ENCODE results near the gene HAPLN1.

Gene HAPLN1

DNA sequence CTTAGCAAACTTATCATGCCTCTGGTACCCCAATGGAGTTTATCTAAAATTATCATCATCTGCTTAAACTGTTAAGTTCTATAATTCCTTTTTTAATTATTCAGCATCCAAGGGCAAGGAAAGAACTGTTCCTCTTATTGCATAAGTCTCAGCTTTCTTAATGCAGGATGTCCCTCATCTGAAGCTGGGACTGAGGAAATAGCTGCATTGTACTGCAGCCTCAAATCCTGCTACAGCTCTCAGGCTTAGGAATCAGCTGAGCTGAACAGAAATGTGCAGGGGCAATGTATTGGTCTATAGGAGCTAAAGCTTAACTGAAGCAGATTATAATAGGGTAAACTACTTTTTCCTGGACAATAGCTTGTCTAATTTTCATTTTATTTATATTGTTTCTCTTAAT is 48.0 kb downstream of the HAPLN1 start:
- Histone ChIP-seq H3K27ac (no peak overlapping the region), H3K36me3 (ENCODE audit: insufficient read depth) (no peaks in the 10 kb centered on the region), H2AFZ (ENCODE audit: low read depth) (no peak overlapping the region), H3K27me3 (ENCODE audit: insufficient read depth, low read depth) (no peaks in the 10 kb centered on the region), H3K4me2 (no peak overlapping the region), H3K9ac (no peak overlapping the region), H3K4me1 (ENCODE audit: low read depth, poor library complexity, severe bottlenecking) (no peaks in the 10 kb centered on the region), H3K79me2 (ENCODE audit: insufficient read depth, low read depth) (no peaks in the 10 kb centered on the region), H4K20me1 (ENCODE audit: insufficient read depth) (no peaks in the 10 kb centered on the region), H3K4me3 (IDR thresholded peaks at IDR 0.05; ENCODE audit: insufficient read depth, low read depth, low read length) (no peak overlapping the region)
- TF ChIP-seq, protein P1, sequence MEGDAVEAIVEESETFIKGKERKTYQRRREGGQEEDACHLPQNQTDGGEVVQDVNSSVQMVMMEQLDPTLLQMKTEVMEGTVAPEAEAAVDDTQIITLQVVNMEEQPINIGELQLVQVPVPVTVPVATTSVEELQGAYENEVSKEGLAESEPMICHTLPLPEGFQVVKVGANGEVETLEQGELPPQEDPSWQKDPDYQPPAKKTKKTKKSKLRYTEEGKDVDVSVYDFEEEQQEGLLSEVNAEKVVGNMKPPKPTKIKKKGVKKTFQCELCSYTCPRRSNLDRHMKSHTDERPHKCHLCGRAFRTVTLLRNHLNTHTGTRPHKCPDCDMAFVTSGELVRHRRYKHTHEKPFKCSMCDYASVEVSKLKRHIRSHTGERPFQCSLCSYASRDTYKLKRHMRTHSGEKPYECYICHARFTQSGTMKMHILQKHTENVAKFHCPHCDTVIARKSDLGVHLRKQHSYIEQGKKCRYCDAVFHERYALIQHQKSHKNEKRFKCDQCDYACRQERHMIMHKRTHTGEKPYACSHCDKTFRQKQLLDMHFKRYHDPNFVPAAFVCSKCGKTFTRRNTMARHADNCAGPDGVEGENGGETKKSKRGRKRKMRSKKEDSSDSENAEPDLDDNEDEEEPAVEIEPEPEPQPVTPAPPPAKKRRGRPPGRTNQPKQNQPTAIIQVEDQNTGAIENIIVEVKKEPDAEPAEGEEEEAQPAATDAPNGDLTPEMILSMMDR (conservative IDR thresholded peaks at IDR 0.05; ENCODE audit: low read depth, low read length) = no peak

DNA sequence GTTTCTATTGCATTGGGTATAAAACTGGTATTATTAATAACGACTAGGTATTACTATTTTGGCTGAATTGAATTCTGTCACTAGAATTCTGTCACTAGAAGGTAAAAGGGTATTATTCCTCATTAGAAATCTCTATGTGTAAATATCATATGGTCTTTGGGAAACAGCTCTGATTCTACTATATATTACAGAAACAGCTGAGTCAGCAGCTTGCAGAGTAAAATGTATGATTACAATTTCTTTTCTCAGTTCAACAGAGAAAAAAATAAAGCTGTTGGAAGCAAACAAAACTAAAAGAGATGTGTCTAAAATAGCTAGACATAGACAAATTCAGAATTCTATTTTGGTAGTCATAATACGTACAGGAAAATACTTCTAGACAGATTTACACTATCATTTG is 48.5 kb downstream of the HAPLN1 start:
- Histone ChIP-seq H3K27ac (no peak overlapping the region), H2AFZ (ENCODE audit: low read depth) (no peak overlapping the region), H3K4me1 (ENCODE audit: low read depth, poor library complexity, severe bottlenecking) (no peaks in the 10 kb centered on the region), H4K20me1 (ENCODE audit: insufficient read depth) (no peaks in the 10 kb centered on the region), H3K27me3 (ENCODE audit: insufficient read depth, low read depth) (no peaks in the 10 kb centered on the region), H3K36me3 (ENCODE audit: insufficient read depth) (no peaks in the 10 kb centered on the region), H3K4me3 (IDR thresholded peaks at IDR 0.05; ENCODE audit: insufficient read depth, low read depth, low read length) (no peak overlapping the region), H3K9ac (no peak overlapping the region), H3K79me2 (ENCODE audit: insufficient read depth, low read depth) (no peaks in the 10 kb centered on the region), H3K4me2 (no peak overlapping the region)
- TF ChIP-seq, protein P1 (conservative IDR thresholded peaks at IDR 0.05; ENCODE audit: low read depth, low read length) = no peak

DNA sequence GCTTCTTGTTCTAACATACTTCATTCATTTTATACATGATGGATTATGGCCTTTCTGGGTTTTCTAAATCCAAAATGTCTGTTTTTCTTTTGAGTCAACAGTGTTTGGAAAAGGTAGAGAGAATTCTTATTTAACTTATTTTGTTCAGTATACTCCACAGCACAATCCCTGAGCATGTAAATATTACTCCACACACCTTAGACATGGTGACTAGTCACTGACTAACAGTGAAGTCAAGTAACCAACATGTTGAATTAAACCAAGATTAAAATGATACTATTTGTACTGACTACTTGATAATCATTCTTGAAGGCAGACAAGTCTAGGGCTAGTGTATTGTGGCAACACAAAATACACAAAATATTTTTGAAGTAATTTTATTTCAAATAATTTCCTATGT is 55.0 kb downstream of the HAPLN1 start:
- H3K4me2 ChIP-seq = no peak overlapping the region
- H4K20me1 ChIP-seq (ENCODE audit: insufficient read depth) = no peaks in the 10 kb centered on the region
- no peaks in the 10 kb centered on the region for H3K79me2 ChIP-seq (ENCODE audit: insufficient read depth, low read depth)
- no peak overlapping the region for H3K9ac ChIP-seq
- H3K4me3 ChIP-seq (IDR thresholded peaks at IDR 0.05; ENCODE audit: insufficient read depth, low read depth, low read length) = no peak overlapping the region
- H2AFZ ChIP-seq (ENCODE audit: low read depth) = no peak overlapping the region
- TF ChIP-seq, protein P1 (conservative IDR thresholded peaks at IDR 0.05; ENCODE audit: low read depth, low read length) = no peak
- H3K27me3 ChIP-seq (ENCODE audit: insufficient read depth, low read depth) = no peaks in the 10 kb centered on the region
- no peak overlapping the region for H3K27ac ChIP-seq
- H3K36me3 ChIP-seq (ENCODE audit: insufficient read depth) = no peaks in the 10 kb centered on the region
- H3K4me1 ChIP-seq (ENCODE audit: low read depth, poor library complexity, severe bottlenecking) = no peaks in the 10 kb centered on the region

DNA sequence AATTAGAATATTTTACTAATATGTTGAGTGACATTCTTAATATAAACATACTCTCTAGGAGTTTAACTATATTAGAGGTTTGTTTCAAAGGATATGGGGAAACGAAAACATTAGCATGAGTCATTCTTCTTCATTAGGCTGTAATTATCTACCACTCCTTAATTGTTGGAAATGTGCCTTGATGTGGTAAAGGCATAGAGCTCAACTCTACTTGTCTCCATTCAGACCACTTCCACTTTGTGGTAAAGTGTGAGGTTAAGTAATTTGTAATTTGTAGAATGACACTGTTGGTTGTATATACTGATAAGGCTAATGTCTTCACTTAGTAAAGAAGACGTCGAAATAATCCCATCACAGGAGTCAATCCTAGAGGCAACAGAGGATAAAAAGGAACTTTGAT is 58.1 kb downstream of the HAPLN1 start:
- TF ChIP-seq, protein P1 (conservative IDR thresholded peaks at IDR 0.05; ENCODE audit: low read depth, low read length) = no peak
- Histone ChIP-seq H3K9ac (no peak overlapping the region), H3K4me2 (no peak overlapping the region), H3K27me3 (ENCODE audit: insufficient read depth, low read depth) (no peaks in the 10 kb centered on the region), H3K4me3 (IDR thresholded peaks at IDR 0.05; ENCODE audit: insufficient read depth, low read depth, low read length) (no peak overlapping the region), H3K36me3 (ENCODE audit: insufficient read depth) (no peaks in the 10 kb centered on the region), H3K4me1 (ENCODE audit: low read depth, poor library complexity, severe bottlenecking) (no peaks in the 10 kb centered on the region), H3K79me2 (ENCODE audit: insufficient read depth, low read depth) (no peaks in the 10 kb centered on the region), H3K27ac (no peak overlapping the region), H4K20me1 (ENCODE audit: insufficient read depth) (no peaks in the 10 kb centered on the region), H2AFZ (ENCODE audit: low read depth) (no peak overlapping the region)
